ENCODE data around the gene GRID1. TPM values are rescaled to one million over a fixed set of nuclear protein-coding genes. Genes with fewer than 3 reads are reported as not detected.

The GRID1 gene
- total RNA-seq, 1 donor, result not detected

DNA sequence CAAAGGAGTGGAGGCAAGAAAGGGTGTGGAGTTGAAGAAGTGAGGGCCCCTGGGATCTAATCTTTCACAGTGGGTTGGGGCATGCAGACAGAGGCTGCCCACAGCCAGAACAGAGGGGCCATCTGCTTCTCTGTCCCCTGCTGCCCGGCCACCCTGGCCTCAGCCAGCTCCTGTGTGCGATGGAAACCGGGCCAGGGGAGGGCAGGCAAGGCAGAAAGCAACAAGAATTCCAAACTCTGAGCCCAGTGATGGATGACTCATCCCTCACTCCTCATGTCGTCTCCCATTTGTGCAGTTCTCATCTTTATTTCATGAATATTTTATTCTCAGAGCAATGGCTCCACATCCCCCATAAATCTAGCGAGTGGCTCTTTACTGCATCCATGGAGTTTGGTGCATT is 757.1 kb downstream of the GRID1 start:
- no peak for DNase-seq (ENCODE audit: low read depth)
- H3K4me3 ChIP-seq (ENCODE audit: low read depth, low read length), result no peak overlapping the region
- TF ChIP-seq, protein P1, sequence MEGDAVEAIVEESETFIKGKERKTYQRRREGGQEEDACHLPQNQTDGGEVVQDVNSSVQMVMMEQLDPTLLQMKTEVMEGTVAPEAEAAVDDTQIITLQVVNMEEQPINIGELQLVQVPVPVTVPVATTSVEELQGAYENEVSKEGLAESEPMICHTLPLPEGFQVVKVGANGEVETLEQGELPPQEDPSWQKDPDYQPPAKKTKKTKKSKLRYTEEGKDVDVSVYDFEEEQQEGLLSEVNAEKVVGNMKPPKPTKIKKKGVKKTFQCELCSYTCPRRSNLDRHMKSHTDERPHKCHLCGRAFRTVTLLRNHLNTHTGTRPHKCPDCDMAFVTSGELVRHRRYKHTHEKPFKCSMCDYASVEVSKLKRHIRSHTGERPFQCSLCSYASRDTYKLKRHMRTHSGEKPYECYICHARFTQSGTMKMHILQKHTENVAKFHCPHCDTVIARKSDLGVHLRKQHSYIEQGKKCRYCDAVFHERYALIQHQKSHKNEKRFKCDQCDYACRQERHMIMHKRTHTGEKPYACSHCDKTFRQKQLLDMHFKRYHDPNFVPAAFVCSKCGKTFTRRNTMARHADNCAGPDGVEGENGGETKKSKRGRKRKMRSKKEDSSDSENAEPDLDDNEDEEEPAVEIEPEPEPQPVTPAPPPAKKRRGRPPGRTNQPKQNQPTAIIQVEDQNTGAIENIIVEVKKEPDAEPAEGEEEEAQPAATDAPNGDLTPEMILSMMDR (IDR thresholded peaks at IDR 0.05; ENCODE audit: insufficient read depth, low read depth, low read length), result no peak

DNA sequence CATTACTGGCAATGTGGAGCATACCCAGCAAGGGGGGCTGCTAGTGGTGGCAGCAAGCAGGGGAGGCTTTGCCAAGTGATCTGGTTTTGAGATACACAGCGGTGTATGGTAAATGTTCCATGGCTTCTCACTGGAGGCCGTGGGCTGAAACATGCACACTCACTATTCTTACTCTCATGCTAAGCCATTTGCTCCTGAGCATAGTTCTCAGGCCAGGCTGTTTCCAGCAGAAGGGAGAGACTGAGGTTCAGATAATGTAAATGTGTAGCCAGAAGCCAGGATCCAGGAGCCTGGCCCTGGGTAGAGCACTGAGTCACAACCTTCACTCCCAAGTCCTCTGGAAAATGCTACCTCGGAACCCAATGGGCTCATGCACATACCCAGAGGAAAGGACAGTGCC is 757.9 kb downstream of the GRID1 start:
- DNase-seq (ENCODE audit: low read depth), result no peak
- TF ChIP-seq, protein P1 (IDR thresholded peaks at IDR 0.05; ENCODE audit: insufficient read depth, low read depth, low read length), result no peak
- H3K4me3 ChIP-seq (ENCODE audit: low read depth, low read length), result no peak overlapping the region

DNA sequence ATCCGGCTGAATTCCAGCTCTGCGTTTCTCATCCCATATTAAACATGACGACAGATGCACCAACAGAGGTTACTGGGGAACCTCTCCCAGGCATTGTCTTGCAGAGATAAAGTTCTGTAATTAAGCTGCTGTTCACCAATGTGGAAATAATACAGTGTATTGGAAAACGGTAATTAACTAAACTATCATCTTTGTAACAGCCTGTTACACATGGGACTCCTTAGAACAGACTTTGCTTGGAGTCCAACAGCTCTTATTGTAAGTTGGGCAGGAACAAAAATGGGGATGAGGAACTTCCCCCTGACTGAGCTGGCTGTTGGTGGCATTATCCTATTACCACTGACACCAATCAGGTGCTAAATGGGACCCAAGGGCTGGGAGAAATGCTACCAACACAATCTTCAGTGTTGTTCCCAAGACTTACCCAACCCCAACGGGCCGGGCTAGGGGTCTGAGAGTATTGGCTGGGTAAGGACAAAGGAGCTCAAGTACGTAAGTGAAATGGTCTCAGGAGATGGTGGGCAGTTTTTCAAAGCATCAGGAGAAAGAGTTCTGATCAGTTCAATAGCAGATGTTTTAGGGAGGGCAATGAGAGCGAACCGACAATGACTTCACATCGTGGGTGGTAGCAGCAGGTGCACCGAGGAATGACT is 759.4 kb downstream of the GRID1 start:
- DNase-seq (ENCODE audit: low read depth), result no peak
- TF ChIP-seq, protein P1 (IDR thresholded peaks at IDR 0.05; ENCODE audit: insufficient read depth, low read depth, low read length), result no peak
- no peak overlapping the region for H3K4me3 ChIP-seq (ENCODE audit: low read depth, low read length)

DNA sequence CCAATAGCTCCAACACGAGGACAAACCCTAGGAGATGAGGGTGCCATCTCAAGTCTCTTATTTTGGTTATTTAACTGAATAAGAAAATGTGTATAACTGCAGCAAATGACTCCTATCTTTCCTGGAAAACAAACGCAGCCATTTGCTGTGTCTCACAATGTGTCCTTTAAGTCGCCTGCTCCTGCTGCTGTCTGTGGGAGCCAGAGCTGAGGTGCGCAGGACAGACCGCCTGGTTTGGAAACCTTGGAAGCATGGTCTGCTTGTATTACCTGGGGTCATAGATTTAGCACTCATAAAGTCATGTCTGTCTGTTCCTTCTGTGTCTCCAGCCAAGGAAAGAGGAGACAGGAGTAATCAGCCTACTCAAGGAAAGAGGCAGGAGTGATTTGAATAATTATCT is 760.2 kb downstream of the GRID1 start:
- TF ChIP-seq, protein P1 (IDR thresholded peaks at IDR 0.05; ENCODE audit: insufficient read depth, low read depth, low read length), result no peak
- no peak for DNase-seq (ENCODE audit: low read depth)
- H3K4me3 ChIP-seq (ENCODE audit: low read depth, low read length), result no peak overlapping the region

DNA sequence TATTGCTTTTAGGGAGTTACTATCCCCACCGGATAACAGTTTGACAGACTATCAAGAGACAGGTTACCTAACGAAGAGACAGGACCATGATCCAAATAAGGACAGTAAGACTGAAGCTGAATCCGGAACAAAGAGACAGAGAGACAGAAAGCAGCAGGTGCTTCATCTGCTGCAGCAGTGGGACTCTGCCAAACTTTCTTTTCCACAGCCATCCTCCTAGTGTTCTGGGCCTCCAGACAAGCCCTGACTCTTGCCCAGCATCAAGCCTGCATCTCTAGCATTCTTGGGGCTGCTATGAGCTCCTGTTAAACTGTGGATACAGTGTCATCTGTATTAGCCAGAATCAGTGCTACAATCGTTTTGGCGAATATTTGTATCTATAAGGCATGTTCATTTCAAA is 761.7 kb downstream of the GRID1 start:
- H3K4me3 ChIP-seq (ENCODE audit: low read depth, low read length), result no peak overlapping the region
- TF ChIP-seq, protein P1 (IDR thresholded peaks at IDR 0.05; ENCODE audit: insufficient read depth, low read depth, low read length), result no peak
- no peak for DNase-seq (ENCODE audit: low read depth)

DNA sequence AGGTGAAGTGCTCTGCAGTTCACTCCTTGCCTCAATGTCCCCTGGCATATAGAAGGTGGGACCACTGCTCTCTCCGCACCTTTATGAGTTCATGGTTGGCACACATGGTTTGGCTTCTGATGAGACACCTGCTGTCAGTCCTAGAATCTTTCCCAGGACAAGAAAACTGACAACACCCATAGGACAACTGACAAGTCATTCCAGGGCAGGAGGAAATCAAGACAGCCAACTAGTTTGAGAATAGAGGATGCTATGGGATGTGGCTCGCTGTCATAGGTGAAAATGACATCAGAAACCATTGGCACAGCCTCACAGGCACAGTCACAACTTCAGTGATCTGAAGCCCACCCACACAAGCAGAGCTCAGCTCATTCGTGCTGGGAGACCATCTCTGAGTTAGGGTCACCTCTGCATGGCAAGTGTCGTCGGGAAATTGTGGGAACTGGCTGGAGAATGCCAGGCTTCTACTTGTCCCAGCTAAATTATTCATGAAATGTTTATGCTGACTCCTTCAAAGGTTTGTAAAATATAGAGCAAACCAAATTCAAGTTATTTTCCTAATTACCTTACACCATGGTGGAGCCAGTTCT is 762.4 kb downstream of the GRID1 start:
- no peak overlapping the region for H3K4me3 ChIP-seq (ENCODE audit: low read depth, low read length)
- no peak for DNase-seq (ENCODE audit: low read depth)
- TF ChIP-seq, protein P1 (IDR thresholded peaks at IDR 0.05; ENCODE audit: insufficient read depth, low read depth, low read length), result no peak

All from fibroblast of villous mesenchyme (primary cell).